ENCODE results near the gene SERPINB7.

The SERPINB7 gene

GRCh38 chr18:63775166-63775730 is at the start of gene SERPINB7:
Gene SERPINB7 (plus strand): TSS chr18:63775418. CDS start chr18:63782373, 6,955 bp downstream.
- no peak for DNase-seq (ENCODE audit: extremely low read depth, insufficient read length)
- Histone ChIP-seq H3K4me3 (replicated peaks; ENCODE audit: low read depth, low read length) (no peak within 1 kb of the TSS), H3K36me3 (ENCODE audit: control insufficient read depth, insufficient read depth, low read length) (no peaks in the 10 kb centered on the region), H3K27me3 (replicated peaks; ENCODE audit: control insufficient read depth, insufficient read depth, low read length) (no peaks in the 10 kb centered on the region)
- TF ChIP-seq CTCF (IDR thresholded peaks at IDR 0.05; ENCODE audit: insufficient read depth, low read length, poor library complexity, severe bottlenecking) = no peak

- H3K4me3 ChIP-seq (replicated peaks; ENCODE audit: low read depth, low read length) = no peak overlapping the region
- TF ChIP-seq CTCF (IDR thresholded peaks at IDR 0.05; ENCODE audit: insufficient read depth, low read length, poor library complexity, severe bottlenecking) = no peak
- H3K27me3 ChIP-seq (replicated peaks; ENCODE audit: control insufficient read depth, insufficient read depth, low read length) = no peaks in the 10 kb centered on the region
- H3K36me3 ChIP-seq (ENCODE audit: control insufficient read depth, insufficient read depth, low read length) = no peaks in the 10 kb centered on the region
- DNase-seq (ENCODE audit: extremely low read depth, insufficient read length) = no peak
Measured at GRCh38 chr18:63725682-63726480, 49.3 kb upstream of the SERPINB7 start.

- DNase-seq (ENCODE audit: extremely low read depth, insufficient read length) = no peak
- Histone ChIP-seq H3K36me3 (ENCODE audit: control insufficient read depth, insufficient read depth, low read length) (no peaks in the 10 kb centered on the region), H3K27me3 (replicated peaks; ENCODE audit: control insufficient read depth, insufficient read depth, low read length) (no peaks in the 10 kb centered on the region), H3K4me3 (replicated peaks; ENCODE audit: low read depth, low read length) (no peak overlapping the region)
- TF ChIP-seq CTCF (IDR thresholded peaks at IDR 0.05; ENCODE audit: insufficient read depth, low read length, poor library complexity, severe bottlenecking) = no peak
Measured at GRCh38 chr18:63730773-63731172, 44.4 kb upstream of the SERPINB7 start.

- Histone ChIP-seq H3K36me3 (ENCODE audit: control insufficient read depth, insufficient read depth, low read length) (no peaks in the 10 kb centered on the region), H3K27me3 (replicated peaks; ENCODE audit: control insufficient read depth, insufficient read depth, low read length) (no peaks in the 10 kb centered on the region), H3K4me3 (replicated peaks; ENCODE audit: low read depth, low read length) (no peak overlapping the region)
- DNase-seq (ENCODE audit: extremely low read depth, insufficient read length) = no peak
- TF ChIP-seq CTCF (IDR thresholded peaks at IDR 0.05; ENCODE audit: insufficient read depth, low read length, poor library complexity, severe bottlenecking) = no peak
Measured at GRCh38 chr18:63731215-63731614, 44.0 kb upstream of the SERPINB7 start.

- no peak for TF ChIP-seq CTCF (IDR thresholded peaks at IDR 0.05; ENCODE audit: insufficient read depth, low read length, poor library complexity, severe bottlenecking)
- no peak for DNase-seq (ENCODE audit: extremely low read depth, insufficient read length)
- no peaks in the 10 kb centered on the region for H3K36me3 ChIP-seq (ENCODE audit: control insufficient read depth, insufficient read depth, low read length)
- H3K27me3 ChIP-seq (replicated peaks; ENCODE audit: control insufficient read depth, insufficient read depth, low read length) = no peaks in the 10 kb centered on the region
- no peak overlapping the region for H3K4me3 ChIP-seq (replicated peaks; ENCODE audit: low read depth, low read length)
Measured at GRCh38 chr18:63736876-63737275, 38.3 kb upstream of the SERPINB7 start.
